AG04449 (cell line): ENCODE measurements around the gene PSMB2.

Experiments used
- CTCF ChIA-PET: fragments of 350-600 bp; formaldehyde crosslinking; extraction: SDS; loops from one replicate; lab custom pipeline; 2021; ENCODE audit warnings: antibody characterized with exemption; lab: Yijun Ruan, JAX
- POLR2A ChIA-PET: fragments of 400-600, 350-600 bp; formaldehyde crosslinking; extraction: SDS; loops from one replicate; lab custom pipeline; 2020; ENCODE audit warnings: antibody characterized with exemption, inconsistent platforms; lab: Yijun Ruan, JAX
- DNase-seq: peaks from one replicate; pipeline ENCODE4 v3.0.0-alpha.2; 2010; ENCODE audit warnings: low read depth, low spot score
- H3K4me3 ChIP-seq: 2 replicates; pipeline ENCODE4 v1.5.1; 2011; ENCODE audit warnings: low read depth, mild to moderate bottlenecking, control low read depth, low read length
- CTCF ChIP-seq: IDR thresholded peaks from one replicate; pipeline ENCODE4 v1.5.1; 2011; ENCODE audit warnings: mild to moderate bottlenecking, moderate library complexity, low read length, control low read depth, inconsistent platforms; ENCODE audit not compliant: insufficient read depth; ENCODE audit errors: missing control alignments

PSMB2 gene

GRCh38 chr1:35597870-35598269 is 43.5 kb downstream of the PSMB2 start:
- CTCF ChIA-PET, result interaction anchor here (1.5 to 2.4 kb wide), 3 partner anchors 29 to 129 kb away, joined by 5 to 6 read pairs (median 5); no protein-coding TSS in a partner anchor
- no peak for TF ChIP-seq CTCF
- H3K4me3 ChIP-seq, result no peak overlapping the region

GRCh38 chr1:35595684-35596083 is 45.6 kb downstream of the PSMB2 start:
- ChIA-PET POLR2A (no interaction called here), CTCF (no interaction called here)
- H3K4me3 ChIP-seq, result no peak overlapping the region
- DNase-seq, result no peak
- no peak for TF ChIP-seq CTCF

More at GRCh38 chr1:35597870-35598269, 43.5 kb downstream of the PSMB2 start:
- POLR2A ChIA-PET, result no interaction called here
- no peak for DNase-seq

GRCh38 chr1:35594005-35594760 is 47.1 kb downstream of the PSMB2 start:
- CTCF ChIA-PET, result interaction anchor here (1.0 to 1.5 kb wide), 5 partner anchors 9 to 132 kb away, joined by 3 to 9 read pairs (median 3); no protein-coding TSS in a partner anchor
- TF ChIP-seq CTCF, result no peak
- POLR2A ChIA-PET, result interaction anchor here (0.5 kb wide), 1 partner anchor 174 kb away, joined by 3 read pairs; no protein-coding TSS in a partner anchor
- H3K4me3 ChIP-seq, result no peak overlapping the region
- DNase-seq, result no peak

GRCh38 chr1:35592991-35593769 is 48.1 kb downstream of the PSMB2 start:
- ChIA-PET POLR2A (no interaction called here), CTCF (interaction anchor here (0.6 to 1.5 kb wide), 6 partner anchors 10 to 133 kb away, joined by 3 to 9 read pairs (median 4); no protein-coding TSS in a partner anchor)
- no peak overlapping the region for H3K4me3 ChIP-seq
- no peak for TF ChIP-seq CTCF
- DNase-seq, result no peak

- no peak overlapping the region for H3K4me3 ChIP-seq
- ChIA-PET CTCF (interaction anchor here (0.9 kb wide), 1 partner anchor 23 kb away, joined by 4 read pairs; no protein-coding TSS in a partner anchor), POLR2A (no interaction called here)
- DNase-seq, result no peak
- TF ChIP-seq CTCF, result no peak
Measured at GRCh38 chr1:35591211-35591610, 50.1 kb downstream of the PSMB2 start.

GRCh38 chr1:35590476-35591040 is 50.8 kb downstream of the PSMB2 start:
- no peak for DNase-seq
- no peak for TF ChIP-seq CTCF
- CTCF ChIA-PET, result interaction anchor here (0.9 kb wide), 1 partner anchor 22 kb away, joined by 4 read pairs; no protein-coding TSS in a partner anchor
- POLR2A ChIA-PET, result interaction anchor here (1.2 kb wide), 1 partner anchor 8 kb away, joined by 3 read pairs; no protein-coding TSS in a partner anchor
- no peak overlapping the region for H3K4me3 ChIP-seq
